Retinal pigment epithelial cell (primary cell): Measurements from ENCODE around the gene SAMHD1.

Experiments used
- DNase-seq: peaks from one replicate; pipeline ENCODE4 v3.0.0-alpha.2; 2010; ENCODE audit warnings: low read depth
- H3K4me3 ChIP-seq: 2 replicates; pipeline ENCODE4 v1.5.1; 2011; ENCODE audit warnings: mild to moderate bottlenecking, low read length, control low read depth, moderate library complexity
- TF ChIP-seq, protein P1 (sequence below): conservative IDR thresholded peaks from 2 replicates; pipeline ENCODE4 v1.5.1; 2011; ENCODE audit warnings: low read depth, low read length, control low read depth, inconsistent platforms

SAMHD1 gene

DNA sequence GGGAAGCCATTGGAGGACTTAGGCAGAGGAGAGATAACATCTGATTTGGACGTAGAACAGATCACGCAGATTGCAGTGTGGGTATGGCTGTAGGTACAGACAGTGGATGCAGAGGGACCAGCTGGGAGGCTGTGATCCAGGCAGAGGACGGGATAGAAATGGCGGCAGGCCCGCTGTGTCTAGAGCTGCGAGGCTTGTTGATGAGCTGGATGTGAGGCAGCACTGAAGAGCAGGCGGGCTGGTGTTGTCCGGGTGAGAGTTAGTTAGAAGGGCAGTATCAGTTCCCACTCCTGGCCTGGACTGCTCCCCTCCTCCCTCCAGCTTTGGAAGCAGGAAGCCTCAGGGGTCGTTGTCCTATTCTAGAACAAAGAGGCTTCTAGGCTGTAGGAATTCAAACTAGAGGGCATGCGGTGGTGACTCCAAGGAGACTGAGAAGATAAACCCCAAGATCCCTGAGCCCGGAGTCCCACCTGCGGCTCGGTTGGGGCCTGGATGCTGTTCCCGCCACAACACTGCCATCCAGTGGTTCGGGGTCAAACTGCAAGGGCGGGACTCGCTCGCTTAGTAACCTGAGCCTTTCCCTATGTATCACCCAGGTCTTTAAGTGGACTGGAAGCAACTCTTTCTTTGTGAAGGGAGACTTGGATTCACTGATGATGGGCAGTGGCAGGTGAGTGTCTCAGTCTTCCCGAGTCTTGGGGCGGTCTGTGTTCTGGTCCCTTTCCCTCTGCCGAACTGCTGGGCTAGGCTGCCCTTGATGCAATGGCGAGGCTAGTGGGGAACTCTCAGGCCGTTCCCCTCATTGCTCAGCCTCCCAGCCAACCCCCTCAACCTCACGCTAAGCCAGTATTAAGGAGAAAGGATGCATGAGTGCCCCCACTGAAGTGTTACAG, 64.4 kb downstream of the SAMHD1 start:
- H3K4me3 ChIP-seq = peak overlapping the region; percentile 45
- DNase-seq = peak; percentile 31
- TF ChIP-seq, protein P1, sequence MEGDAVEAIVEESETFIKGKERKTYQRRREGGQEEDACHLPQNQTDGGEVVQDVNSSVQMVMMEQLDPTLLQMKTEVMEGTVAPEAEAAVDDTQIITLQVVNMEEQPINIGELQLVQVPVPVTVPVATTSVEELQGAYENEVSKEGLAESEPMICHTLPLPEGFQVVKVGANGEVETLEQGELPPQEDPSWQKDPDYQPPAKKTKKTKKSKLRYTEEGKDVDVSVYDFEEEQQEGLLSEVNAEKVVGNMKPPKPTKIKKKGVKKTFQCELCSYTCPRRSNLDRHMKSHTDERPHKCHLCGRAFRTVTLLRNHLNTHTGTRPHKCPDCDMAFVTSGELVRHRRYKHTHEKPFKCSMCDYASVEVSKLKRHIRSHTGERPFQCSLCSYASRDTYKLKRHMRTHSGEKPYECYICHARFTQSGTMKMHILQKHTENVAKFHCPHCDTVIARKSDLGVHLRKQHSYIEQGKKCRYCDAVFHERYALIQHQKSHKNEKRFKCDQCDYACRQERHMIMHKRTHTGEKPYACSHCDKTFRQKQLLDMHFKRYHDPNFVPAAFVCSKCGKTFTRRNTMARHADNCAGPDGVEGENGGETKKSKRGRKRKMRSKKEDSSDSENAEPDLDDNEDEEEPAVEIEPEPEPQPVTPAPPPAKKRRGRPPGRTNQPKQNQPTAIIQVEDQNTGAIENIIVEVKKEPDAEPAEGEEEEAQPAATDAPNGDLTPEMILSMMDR = peak; percentile 99

DNA sequence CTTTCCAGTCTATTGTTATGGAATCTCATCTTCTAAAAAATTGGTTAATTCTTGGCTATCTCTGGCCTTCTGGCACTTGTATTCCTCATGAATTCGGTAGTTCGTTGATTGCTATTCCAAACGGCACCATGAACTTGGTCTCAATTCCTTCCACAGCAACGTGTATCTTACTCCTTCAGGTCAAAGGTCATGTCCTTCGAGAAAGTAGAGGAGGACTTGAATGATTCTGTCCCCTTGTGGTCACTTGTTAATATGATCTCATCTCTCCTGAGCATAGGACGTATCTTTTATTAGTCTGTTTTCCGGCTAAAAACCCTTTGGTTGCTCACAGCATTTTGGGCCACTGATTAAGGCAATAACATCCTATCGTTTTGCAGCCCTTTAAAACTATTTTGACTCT, 66.2 kb downstream of the SAMHD1 start:
- no peak overlapping the region for H3K4me3 ChIP-seq
- DNase-seq = no peak
- TF ChIP-seq, protein P1 = peak; percentile 12

DNA sequence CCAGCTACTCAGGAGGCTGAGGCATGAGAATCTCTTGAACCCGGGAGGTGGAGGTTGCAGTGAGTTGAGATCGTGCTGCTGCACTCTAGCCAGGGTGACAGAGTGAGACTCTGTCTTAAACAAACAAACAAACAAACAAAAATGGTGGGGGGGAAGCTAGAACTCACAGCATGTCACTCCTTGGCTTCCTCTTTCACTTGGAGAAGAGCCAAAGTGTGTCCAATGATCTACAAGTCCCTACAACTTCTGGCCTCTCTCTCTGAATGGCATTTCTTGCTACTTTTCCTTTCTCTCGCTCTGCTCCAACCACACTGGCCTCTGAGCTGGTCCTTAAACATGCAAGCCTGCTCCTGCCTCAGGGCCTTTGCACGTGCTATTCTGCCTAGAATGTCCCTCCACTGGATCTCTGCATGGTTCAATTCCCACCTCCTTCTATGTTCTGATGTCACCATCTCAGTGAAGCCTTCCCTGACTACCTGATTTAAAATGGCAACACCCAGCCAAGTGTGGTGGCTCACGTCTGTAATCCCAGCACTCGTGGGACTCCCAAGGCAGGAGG, 67.5 kb downstream of the SAMHD1 start:
- no peak for DNase-seq
- TF ChIP-seq, protein P1 = no peak
- H3K4me3 ChIP-seq = no peak overlapping the region

DNA sequence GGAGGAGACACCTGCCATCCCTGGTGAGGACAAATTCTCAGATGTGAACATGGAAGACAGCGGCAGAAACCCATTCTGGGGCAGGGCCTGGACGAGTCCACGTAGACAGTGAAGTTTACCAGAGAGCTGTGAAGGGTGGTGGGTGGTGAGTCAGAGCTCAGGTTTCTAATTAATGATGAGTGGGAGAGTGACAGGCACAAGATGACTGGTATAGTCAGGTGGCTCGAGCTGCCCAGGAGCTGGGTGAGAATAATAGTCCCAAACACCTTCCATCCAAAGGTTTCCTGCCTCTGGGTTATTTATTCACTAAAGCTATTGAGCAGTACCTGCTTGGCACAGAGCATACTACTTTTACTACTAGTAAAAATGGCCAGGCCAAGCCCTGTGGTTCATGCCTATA, 69.6 kb downstream of the SAMHD1 start:
- H3K4me3 ChIP-seq = no peak overlapping the region
- TF ChIP-seq, protein P1 = no peak
- no peak for DNase-seq

DNA sequence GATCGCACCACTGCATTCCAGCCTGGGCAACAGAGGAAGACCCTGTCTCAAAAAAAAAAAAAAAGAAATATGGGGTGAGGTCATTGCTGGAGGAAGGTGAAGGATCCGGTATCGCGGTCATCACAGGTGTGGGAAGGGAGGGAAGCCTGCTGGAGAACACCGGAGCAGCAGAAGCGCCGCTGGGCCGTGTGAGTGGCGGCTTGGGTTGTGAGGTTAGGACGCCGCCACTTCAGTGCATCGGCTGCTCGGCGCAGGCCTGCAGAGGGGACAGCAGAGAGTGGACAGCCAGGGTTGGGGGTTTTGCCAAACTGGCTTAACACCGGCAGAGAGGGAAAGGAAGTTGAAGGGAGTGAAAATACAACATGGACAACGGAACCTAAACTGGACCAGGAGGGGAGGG, 70.2 kb downstream of the SAMHD1 start:
- TF ChIP-seq, protein P1 = no peak
- no peak overlapping the region for H3K4me3 ChIP-seq

DNA sequence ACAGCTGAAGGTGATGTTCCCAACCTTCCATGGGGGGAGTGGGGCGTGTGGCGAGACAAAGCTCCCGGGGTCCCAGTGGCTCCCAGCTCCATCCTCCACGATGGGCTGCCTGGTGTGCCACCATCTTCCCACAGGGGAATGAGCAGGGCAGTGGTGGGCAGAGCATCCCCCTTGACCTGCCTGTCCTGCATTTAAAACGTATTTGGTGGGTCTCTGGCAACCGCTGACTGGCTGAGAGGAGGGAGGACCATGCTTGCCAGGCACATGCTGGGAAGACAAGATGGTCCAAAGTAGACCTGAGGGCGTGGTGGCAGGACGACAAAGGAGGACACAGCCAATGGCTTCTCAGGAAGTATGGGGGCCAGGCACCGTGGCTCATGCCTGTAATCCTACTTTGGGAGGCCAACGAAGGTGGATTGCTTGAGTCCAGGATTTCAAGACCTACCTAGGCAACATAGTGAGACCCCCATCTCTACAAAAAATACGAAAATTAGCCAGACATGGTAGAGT, 70.7 kb downstream of the SAMHD1 start:
- DNase-seq = no peak
- H3K4me3 ChIP-seq = no peak overlapping the region
- TF ChIP-seq, protein P1 = no peak

More for the DNA sequence above, 70.2 kb downstream of the SAMHD1 start:
- DNase-seq = no peak
